Activated CD4-positive, alpha-beta T cell treated with anti-CD3 and anti-CD28 coated beads, Interleukin-2, Interleukin-6, amounts not matched to agents 100 ng/mL and 50 ng/mL, durations not matched to agents 16 hours and 8 hours (primary cell): Measurements from ENCODE around the gene IFFO2.
"Not testable (repeated sequence)": the region's sequence is repeated elsewhere in the genome, so short reads cannot be mapped to it uniquely, and the experiment has no call there.

ENCODE experiments used
- DNase-seq: peaks from one replicate; pipeline ENCODE4 v3.0.0-alpha.2; 2020

Gene IFFO2

GRCh38 chr1:18871401-18872070 lies 84.9 kb downstream of the IFFO2 start:
- DNase-seq: no peak

GRCh38 chr1:18870957-18871356 lies 85.5 kb downstream of the IFFO2 start:
- no peak for DNase-seq

- DNase-seq: not testable (repeated sequence)
Observed at GRCh38 chr1:18870595-18870865, 85.9 kb downstream of the IFFO2 start.

GRCh38 chr1:18869847-18870594 lies 86.5 kb downstream of the IFFO2 start:
- DNase-seq: no peak

GRCh38 chr1:18868801-18869424 lies 87.6 kb downstream of the IFFO2 start:
- no peak for DNase-seq

- DNase-seq: no peak
Observed at GRCh38 chr1:18868354-18868753, 88.1 kb downstream of the IFFO2 start.

GRCh38 chr1:18866846-18867245 lies 89.6 kb downstream of the IFFO2 start:
- no peak for DNase-seq

GRCh38 chr1:18866314-18866713 lies 90.2 kb downstream of the IFFO2 start:
- DNase-seq: no peak

- no peak for DNase-seq
Observed at GRCh38 chr1:18865176-18865575, 91.3 kb downstream of the IFFO2 start.

- no peak for DNase-seq
Observed at GRCh38 chr1:18861590-18861989, 94.9 kb downstream of the IFFO2 start.

- DNase-seq: no peak
Observed at GRCh38 chr1:18861082-18861481, 95.4 kb downstream of the IFFO2 start.

- no peak for DNase-seq
Observed at GRCh38 chr1:18859560-18859959, 96.9 kb downstream of the IFFO2 start, which contains the start of gene TAS1R2. TSS of gene TAS1R2 (minus strand) at chr1:18859660. CDS start at chr1:18859660, 0 bp downstream.

- no peak for DNase-seq
Observed at GRCh38 chr1:18858070-18858688, 98.3 kb downstream of the IFFO2 start.

GRCh38 chr1:18856435-18856834 lies 100.0 kb downstream of the IFFO2 start:
- no peak for DNase-seq

- no peak for DNase-seq
Observed at GRCh38 chr1:18855573-18855972, 100.9 kb downstream of the IFFO2 start.

GRCh38 chr1:18854331-18855025 lies 102.0 kb downstream of the IFFO2 start:
- no peak for DNase-seq
